ENCODE data around the gene HEBP2. TPM values are rescaled to one million over a fixed set of nuclear protein-coding genes. Genes with fewer than 3 reads are reported as not detected.

Gene HEBP2
- total and polyA plus RNA-seq, 7 donors, result 16.6 to 75.3 (median 46.3) TPM

DNA sequence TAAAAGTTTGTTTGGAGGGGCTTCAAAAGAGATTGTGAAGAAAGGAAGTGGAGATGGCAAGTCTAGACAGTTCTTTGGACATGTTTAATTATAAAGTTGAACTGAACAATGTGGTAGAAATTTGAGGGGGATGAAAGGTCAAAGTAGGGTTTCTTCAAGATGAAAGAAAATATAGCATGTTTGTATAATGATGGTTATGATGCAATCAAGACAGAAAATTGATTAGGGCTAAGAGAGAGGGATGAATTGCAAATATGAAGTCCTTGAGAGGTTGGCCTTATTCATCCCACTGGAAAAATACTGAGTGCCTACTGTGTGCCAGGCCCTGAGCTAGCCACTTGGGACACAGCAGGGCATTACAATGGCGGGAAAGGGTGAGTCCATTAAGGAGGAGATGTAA, 57.6 kb downstream of the HEBP2 start:
- no peak for TF ChIP-seq EP300 (IDR thresholded peaks at IDR 0.05)
- no peak for TF ChIP-seq POLR2A (IDR thresholded peaks at IDR 0.05)
- TF ChIP-seq, protein P1, sequence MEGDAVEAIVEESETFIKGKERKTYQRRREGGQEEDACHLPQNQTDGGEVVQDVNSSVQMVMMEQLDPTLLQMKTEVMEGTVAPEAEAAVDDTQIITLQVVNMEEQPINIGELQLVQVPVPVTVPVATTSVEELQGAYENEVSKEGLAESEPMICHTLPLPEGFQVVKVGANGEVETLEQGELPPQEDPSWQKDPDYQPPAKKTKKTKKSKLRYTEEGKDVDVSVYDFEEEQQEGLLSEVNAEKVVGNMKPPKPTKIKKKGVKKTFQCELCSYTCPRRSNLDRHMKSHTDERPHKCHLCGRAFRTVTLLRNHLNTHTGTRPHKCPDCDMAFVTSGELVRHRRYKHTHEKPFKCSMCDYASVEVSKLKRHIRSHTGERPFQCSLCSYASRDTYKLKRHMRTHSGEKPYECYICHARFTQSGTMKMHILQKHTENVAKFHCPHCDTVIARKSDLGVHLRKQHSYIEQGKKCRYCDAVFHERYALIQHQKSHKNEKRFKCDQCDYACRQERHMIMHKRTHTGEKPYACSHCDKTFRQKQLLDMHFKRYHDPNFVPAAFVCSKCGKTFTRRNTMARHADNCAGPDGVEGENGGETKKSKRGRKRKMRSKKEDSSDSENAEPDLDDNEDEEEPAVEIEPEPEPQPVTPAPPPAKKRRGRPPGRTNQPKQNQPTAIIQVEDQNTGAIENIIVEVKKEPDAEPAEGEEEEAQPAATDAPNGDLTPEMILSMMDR (IDR thresholded peaks at IDR 0.05), result no peak
- no peak for TF ChIP-seq POLR2AphosphoS5 (IDR thresholded peaks at IDR 0.05)
- Histone ChIP-seq H3K4me3 (no peak overlapping the region), H3K27me3 (no peaks in the 10 kb centered on the region), H3K36me3 (no peaks in the 10 kb centered on the region), H3K9me3 (no peaks in the 10 kb centered on the region), H3K4me1 (no peaks in the 10 kb centered on the region), H3K27ac (no peak overlapping the region)
- no peak for DNase-seq
- intact Hi-C loops (cut with DNase I), result no loop called here
- 86 to 94% methylated on average over 1 of the region's 1 CpG for WGBS, 2 donors

DNA sequence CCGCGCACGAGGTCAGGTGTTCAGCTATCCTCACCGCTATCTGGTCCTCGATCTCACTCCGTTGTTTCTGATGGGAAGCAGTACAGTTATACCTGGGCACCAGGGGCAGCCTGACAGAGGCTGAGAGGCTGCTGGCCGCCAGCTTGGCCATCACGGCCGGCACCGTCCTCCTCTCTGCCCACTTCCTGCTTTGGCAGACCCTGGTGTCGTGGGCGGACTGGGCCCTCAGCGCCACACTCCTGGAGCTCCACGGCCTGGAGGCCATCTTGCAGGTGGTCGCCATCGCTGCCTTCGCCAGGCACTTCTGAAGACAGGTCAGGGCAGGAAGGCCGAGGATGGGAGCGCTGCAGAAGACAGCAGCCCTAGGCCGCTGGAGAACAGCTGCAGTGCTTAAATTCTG, 60.1 kb downstream of the HEBP2 start:
- Histone ChIP-seq H3K27ac (no peak overlapping the region), H3K4me3 (no peak overlapping the region), H3K9me3 (no peaks in the 10 kb centered on the region), H3K36me3 (no peaks in the 10 kb centered on the region), H3K27me3 (no peaks in the 10 kb centered on the region), H3K4me1 (no peaks in the 10 kb centered on the region)
- intact Hi-C loops (cut with DNase I), result no loop called here
- WGBS, 2 donors, result 94 to 96% methylated on average over 20 of the region's 20 CpGs
- TF ChIP-seq, protein P1 (IDR thresholded peaks at IDR 0.05), result no peak
- TF ChIP-seq POLR2A (IDR thresholded peaks at IDR 0.05) (no peak), POLR2AphosphoS5 (IDR thresholded peaks at IDR 0.05) (no peak), EP300 (IDR thresholded peaks at IDR 0.05) (no peak)
- no peak for DNase-seq

DNA sequence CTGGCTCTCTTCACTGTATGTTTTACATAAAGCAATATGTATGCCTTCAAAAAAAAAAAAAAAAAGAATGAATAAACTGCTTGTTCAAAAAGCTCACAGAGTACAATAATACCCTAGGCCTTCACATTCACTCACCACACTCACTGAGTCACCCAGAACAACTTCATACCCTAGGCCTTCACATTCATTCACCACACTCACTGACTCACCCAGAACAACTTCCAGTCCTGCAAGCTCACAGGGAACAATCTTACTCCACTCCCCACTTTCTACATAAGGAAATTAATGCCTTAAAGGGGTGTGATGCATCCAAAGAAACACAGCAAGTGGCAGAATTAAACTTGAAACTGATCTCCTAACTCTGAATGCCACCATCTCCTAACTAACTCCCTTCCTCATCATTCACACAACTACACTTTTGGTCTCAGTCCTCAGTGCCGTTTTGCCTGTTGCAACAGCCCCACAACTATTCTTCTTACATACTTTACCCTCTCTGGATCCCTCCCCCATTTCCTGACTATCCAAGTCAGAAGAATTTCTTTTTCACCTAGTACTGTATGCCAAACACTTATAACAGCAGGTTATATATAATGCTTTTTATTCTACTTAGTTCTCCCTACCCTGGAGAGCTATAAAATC, 61.1 kb downstream of the HEBP2 start:
- Histone ChIP-seq H3K4me3 (no peak overlapping the region), H3K36me3 (no peaks in the 10 kb centered on the region), H3K27ac (no peak overlapping the region), H3K27me3 (no peaks in the 10 kb centered on the region), H3K4me1 (no peaks in the 10 kb centered on the region), H3K9me3 (no peaks in the 10 kb centered on the region)
- WGBS, 2 donors, result 56 to 80% methylated on average over 1 of the region's 1 CpG
- intact Hi-C loops (cut with DNase I), result no loop called here
- no peak for DNase-seq
- TF ChIP-seq, protein P1 (IDR thresholded peaks at IDR 0.05), result no peak
- TF ChIP-seq POLR2A (IDR thresholded peaks at IDR 0.05) (no peak), EP300 (IDR thresholded peaks at IDR 0.05) (no peak), POLR2AphosphoS5 (IDR thresholded peaks at IDR 0.05) (no peak)

DNA sequence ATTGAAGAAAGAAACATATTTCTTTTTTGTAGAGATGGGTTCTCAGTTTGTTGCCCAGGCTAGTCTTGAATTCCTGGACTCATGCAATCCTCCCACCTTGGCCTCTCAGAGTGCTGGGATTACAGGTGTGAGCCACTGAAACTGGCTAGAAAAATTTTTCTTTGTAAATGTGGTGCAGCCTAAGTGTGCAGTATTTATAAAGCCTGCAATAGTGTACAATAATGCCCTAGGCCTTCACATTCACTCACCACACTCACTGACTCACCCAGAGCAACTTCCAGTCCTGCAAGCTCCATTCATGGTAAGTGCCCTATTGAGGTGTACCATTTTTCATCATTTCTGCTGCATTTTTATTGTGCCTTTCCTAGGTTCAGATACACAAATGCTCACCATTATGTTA, 63.9 kb downstream of the HEBP2 start:
- Histone ChIP-seq H3K4me1 (no peaks in the 10 kb centered on the region), H3K36me3 (no peaks in the 10 kb centered on the region), H3K27me3 (no peaks in the 10 kb centered on the region), H3K4me3 (no peak overlapping the region), H3K27ac (no peak overlapping the region), H3K9me3 (no peaks in the 10 kb centered on the region)
- TF ChIP-seq EP300 (IDR thresholded peaks at IDR 0.05) (no peak), POLR2A (IDR thresholded peaks at IDR 0.05) (no peak)
- TF ChIP-seq, protein P1 (IDR thresholded peaks at IDR 0.05), result no peak
- intact Hi-C loops (cut with DNase I), result no loop called here
- DNase-seq, result no peak

Measured in sigmoid colon (tissue), 7 donors.